CD4-positive, alpha-beta T cell treated with Interleukin-6 for 4 hours (primary cell): Measurements from ENCODE around the gene MYH2.
"Not testable (repeated sequence)": the region's sequence is repeated elsewhere in the genome, so short reads cannot be mapped to it uniquely, and the experiment has no call there.

ENCODE experiments used
- DNase-seq: peaks from one replicate; pipeline ENCODE4 v3.0.0-alpha.2; 2020; ENCODE audit warnings: mixed read lengths

Gene MYH2

GRCh38 chr17:10549096-10549842, at the start of gene MYH2:
Gene MYH2, minus strand, starts transcription at chr17:10549658. Its CDS starts 1,738 bp downstream, at chr17:10547920.
- DNase-seq, result no peak

DNA sequence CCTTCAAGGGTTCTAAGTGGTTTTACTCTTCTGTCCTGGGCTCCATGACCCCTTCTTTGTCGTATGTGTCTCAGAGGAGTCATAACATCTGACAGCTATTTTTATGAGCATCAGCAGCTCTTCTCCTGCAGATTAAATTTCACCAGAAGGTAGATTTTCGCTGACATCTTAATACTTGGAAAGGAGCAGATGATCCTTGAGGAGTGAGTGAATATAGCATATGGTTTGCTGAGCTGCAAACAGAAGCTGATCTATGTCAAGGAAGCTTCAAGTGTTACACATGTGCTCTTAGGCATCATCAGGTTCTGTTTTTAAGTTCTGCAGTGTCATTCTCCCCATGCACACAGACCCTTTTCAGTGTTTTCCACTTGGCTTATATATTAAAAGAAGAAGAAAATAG, 49.2 kb upstream of the MYH2 start:
- DNase-seq, result no peak

DNA sequence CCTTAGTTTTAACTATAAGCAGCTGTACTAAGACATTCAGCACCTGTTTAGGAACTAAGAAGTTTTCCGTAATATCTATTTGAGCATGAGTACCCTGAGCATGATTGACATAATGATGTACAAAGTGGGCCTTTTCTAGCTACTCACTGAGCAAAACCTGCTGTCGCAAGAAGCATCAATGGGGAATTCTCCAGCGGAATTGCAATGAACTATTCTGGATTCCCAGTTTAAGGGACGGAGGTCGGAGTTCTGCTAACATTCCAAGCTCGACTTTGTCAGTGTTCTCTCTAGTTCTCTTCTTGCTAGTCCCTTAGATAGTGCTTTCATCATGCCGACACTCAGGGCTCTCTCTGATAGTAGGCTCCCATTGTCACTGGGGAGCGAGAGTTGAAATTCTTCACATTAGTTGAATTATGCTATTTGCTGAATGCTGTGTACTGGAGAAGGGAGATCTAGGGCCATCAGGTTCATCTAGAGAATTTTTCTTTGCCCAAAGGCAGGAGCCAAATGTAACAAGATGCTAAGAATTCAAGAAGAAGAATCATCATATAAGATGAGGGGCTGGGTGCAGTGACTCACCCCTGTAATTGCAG, 40.2 kb upstream of the MYH2 start:
- no peak for DNase-seq

- DNase-seq, result no peak
These were observed 36.1 kb upstream of the MYH2 start for GRCh38 chr17:10585529-10585928.

GRCh38 chr17:10583834-10584233, 34.4 kb upstream of the MYH2 start:
- no peak for DNase-seq

DNA sequence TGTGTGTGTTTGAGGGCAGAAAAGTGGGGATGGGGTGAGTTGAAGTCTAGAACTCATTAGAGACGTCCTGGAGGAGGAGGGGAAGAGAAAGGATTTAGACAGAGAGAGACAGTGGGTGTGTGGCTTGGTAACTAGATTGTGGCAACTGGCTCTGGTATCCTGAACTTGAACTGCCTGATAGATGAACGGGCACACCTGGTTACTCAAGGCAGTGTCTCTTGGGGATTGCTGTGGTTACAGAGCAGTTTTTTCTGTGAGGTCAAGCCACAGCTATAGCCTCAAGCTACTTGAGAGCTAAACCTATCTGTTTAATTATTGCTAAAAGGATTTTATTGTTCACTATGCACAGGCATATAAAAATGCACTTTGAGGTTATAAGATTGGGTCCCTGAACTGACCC, 29.8 kb upstream of the MYH2 start:
- no peak for DNase-seq

- DNase-seq, result no peak
These were observed 24.9 kb upstream of the MYH2 start for GRCh38 chr17:10574324-10574723.

- DNase-seq, result no peak
These were observed 14.7 kb upstream of the MYH2 start for GRCh38 chr17:10563991-10564660.

DNA sequence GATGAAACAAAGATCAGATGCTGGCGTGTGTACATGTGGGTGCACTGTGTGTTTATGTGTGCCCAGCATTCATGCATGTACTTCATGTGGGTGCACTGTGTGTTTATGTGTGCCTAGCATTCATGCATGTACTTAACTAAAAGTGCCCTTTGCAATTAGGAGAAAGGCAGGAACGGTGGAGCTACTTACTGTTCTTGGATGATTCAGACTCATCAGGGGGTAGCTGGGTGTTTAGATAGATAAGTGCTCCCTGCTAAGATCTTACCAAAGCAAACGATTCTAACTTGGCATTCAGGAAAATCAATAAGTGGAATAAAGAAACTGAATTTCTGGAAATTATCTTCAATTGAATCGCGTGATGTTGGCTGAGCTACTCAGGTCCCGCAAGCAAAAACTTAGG, 8.6 kb upstream of the MYH2 start:
- no peak for DNase-seq

DNA sequence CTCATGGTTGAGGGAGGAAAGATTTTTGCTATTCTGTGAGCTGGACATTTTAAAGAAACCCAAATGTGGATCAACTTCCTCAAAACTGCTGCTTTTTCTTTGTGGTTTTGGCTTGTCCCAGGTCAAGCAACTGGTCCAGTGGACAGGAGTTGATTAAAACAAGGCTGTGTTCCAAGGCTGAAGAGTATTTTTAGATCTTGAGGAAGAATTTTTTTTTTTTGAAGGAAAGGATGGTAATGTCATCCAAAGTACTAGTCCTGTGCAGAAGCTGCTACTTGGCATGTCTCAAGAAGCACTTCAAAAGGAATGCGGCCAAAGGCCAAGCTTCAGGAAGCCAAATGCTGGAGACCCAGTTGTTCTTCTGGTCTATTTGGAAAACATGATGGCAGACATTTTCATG, 8.0 kb upstream of the MYH2 start:
- DNase-seq, result no peak

- DNase-seq, result no peak
These were observed 7.0 kb upstream of the MYH2 start for GRCh38 chr17:10556301-10557005.

DNA sequence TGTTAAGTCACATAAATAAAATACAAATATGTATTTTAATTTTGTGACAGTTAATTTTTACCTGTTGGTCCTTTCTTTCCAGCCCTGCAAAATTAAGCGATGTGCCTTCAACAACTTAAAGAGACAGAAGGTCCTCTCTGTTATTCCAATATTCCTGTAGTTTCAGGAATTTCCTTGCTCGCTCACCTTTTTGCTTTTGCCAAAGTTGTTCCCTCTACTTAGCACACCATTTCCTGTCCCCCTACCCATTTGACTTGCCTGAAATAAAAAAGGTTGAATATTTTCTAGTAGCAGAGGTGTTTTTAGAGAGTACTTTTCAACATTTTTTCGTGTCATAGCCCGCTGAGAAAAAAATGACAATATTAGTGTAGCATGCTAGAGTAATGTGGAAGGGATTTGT, 556 bp upstream of the MYH2 start:
- DNase-seq, result no peak

DNA sequence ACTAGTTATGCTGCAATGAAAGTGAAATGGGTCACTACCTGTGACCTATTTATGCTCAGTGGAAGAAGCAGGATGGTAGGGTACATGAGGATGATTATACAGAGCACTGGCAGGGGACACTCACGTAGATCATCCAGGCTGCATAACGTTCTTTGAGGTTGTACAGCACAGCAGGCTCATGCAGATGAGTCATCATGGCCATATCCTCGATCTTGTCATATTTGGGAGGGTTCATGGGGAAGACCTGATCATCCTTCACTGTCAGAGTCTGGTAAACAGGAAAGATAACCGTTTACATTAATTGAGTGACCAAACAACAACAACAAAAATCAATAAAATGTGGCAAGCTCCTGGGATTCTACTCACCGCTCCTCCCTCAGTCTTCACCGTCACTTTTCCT, 2.1 kb downstream of the MYH2 start:
- DNase-seq, result no peak

DNA sequence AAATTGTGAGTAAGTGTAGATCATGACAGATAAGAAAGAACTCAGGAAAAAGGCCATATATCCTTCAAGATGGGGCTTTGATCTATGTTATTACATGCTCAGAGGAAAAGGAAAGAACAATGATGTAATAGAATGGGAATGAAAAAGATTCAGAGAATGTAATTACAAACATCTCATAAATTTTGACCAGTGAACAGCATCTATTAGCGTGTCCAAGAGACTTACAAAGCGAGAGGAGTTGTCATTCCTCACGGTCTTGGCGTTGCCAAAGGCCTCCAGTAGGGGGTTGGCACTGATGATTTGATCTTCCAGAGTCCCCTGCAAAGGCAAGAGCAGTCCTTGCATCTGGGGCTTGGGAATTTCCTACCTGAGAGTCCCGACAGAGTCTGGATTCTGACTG, 6.0 kb downstream of the MYH2 start:
- DNase-seq, result not testable (repeated sequence)

DNA sequence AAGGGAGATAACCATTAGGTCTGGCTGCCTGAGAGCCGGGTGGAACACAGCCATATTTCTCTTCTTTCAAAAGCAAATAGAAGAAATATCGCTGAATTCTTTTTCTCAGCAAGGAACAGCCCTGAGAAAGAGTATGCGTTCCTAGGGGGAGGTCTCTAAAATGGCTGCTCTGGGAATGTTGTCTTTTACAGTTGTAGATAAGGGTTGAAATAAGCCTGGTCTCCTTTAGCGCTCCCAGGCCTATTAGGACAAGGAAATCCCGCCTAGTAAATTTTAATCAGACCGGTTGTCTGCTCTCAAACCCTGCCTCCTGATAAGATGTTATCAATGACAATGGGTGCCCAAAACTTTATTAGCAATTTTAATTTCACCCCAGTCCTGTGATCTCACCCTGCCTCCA, 8.3 kb downstream of the MYH2 start:
- not testable (repeated sequence) for DNase-seq

- DNase-seq, result no peak
These were observed 17.4 kb downstream of the MYH2 start for GRCh38 chr17:10532026-10532425.

GRCh38 chr17:10527419-10527818, 22.0 kb downstream of the MYH2 start:
- DNase-seq, result no peak

GRCh38 chr17:10526517-10526916, 22.9 kb downstream of the MYH2 start:
- DNase-seq, result no peak

- no peak for DNase-seq
These were observed 26.4 kb downstream of the MYH2 start for GRCh38 chr17:10523064-10523463.

DNA sequence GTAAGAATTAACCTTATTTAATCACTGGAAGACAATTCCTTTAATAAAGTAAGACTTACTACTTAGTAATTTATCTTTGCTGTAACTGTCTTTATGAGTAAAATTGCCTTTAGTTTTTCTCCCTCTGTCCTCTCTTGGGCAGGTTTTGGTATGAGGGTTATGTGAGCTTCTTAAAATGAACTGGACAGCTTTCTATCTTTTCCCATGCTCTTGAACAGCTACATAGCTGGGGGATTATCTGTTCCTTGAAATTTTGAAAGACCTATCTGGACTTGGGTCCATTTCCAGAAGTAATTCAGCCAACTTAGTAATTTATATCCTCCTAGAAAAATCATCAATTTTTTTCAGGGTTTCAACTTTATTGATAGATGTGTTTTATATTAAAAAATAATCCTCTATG, 27.5 kb downstream of the MYH2 start:
- no peak for DNase-seq

DNA sequence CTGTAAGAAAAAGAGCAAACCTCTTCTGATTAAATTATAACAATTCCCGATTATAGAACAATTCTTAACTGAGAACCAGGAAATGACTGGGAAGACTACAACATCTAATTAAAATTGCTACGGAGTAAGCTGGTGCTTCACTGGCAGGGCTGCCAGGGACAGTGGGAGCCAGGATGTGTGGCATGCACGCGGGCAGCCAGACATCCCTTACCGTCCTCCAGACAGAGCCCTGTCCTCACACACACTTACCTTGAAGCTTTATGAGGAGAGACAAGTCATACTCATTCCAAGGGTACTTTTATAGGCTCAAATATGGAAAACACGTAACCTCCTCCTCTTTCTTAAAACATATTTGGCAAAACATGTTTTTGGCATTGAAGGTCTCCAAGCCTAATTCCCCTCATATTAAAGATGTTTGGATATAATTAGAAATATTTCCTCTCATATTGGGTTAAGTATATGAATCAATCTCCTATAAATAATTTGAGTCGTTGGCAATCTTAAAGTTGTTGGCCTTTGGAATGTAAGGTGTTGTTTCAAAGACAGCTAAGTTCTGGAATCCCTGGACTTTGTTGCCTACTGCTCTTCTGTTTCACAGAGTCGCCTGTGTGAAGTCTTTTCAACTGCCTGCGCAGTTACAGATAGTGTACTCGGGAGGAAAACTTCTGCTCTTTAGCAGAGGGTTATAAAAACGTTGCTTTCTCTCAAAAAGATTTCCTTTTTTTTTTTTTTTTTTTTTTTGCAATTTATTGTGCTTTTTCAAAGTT, 31.0 kb downstream of the MYH2 start, which contains the start of gene MYH1:
Gene MYH1 (minus strand): TSS at position 272 of the 767 bp plus-strand sequence. CDS start 1,900 bp downstream, outside the sequence.
- DNase-seq, result no peak

DNA sequence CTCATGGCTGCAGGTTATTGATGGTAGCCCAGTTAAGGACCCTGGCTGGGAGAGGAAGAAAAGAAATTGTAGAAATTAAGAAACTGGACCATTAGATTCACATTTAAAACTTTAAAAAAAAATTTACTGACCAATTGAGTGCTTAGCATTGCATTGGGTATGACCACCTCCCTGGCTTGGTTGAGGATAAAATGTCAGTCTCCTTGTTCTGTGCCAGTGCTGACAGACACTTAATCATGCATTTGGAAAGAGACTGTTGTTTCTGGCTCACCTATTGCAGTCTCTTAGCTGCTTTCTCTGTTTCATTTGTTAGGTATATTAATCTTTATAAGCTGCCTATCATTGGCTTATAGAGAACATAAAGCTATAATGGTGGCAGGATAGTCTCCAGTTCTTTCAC, 32.8 kb downstream of the MYH2 start:
- DNase-seq, result no peak

DNA sequence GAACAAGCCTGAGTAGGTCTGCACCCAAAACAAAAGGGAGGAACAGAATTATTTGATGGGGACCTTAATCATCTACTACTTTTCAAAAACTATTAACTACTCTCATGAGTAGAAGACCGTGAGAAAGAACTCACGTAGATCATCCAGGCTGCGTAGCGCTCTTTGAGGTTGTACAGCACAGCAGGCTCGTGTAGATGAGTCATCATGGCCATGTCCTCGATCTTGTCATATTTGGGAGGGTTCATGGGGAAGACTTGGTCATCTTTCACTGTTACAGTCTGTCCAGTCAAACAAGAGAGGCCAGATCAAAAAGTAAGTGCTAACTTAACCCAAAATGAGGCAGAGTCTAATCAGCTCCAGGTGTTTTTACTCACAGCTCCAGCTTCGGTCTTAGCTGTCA, 33.4 kb downstream of the MYH2 start:
- no peak for DNase-seq
